ENCODE data around the gene PDIA3. TPM values are rescaled to one million over a fixed set of nuclear protein-coding genes. Genes with fewer than 3 reads are reported as not detected.

The PDIA3 gene
- total and polyA plus RNA-seq, 2 of the 13 experiments (the other 11 are each of a cell fraction or from before 2014, with no cell fraction given), result 238 to 433 TPM

GRCh38 chr15:43791993-43792760 is 45.9 kb downstream of the PDIA3 start, which contains the start of gene SERF2 (continued):
- TF ChIP-seq PBX3 (CRISPR knock-in tag; IDR thresholded peaks at IDR 0.05; ENCODE audit: borderline replicate concordance) (no peak), HNRNPH1 (optimal IDR thresholded peaks at IDR 0.05; ENCODE audit: low read depth, low read length) (no peak), KLF6 (CRISPR knock-in tag; IDR thresholded peaks at IDR 0.05) (peak; percentile 75; the same call in 1 of the 2 replicates), STAT5B (CRISPR knock-in tag; IDR thresholded peaks at IDR 0.05) (no peak), ZNF138 (CRISPR knock-in tag; IDR thresholded peaks at IDR 0.05; ENCODE audit: low read depth) (peak; percentile 87; the same call in 1 of the 2 replicates), TBX2 (CRISPR knock-in tag; IDR thresholded peaks at IDR 0.05; ENCODE audit: borderline replicate concordance) (peak; percentile 81), ZNF691 (CRISPR knock-in tag; IDR thresholded peaks at IDR 0.05; ENCODE audit: borderline replicate concordance, low read depth) (peak; percentile 47; the same call in 1 of the 2 replicates), RARA (CRISPR knock-in tag; IDR thresholded peaks at IDR 0.05) (no peak), ZNF264 (CRISPR knock-in tag; IDR thresholded peaks at IDR 0.05) (0 out of 2 replicates have a peak, but pooled peaks have one; percentile 41), ZBTB20 (CRISPR knock-in tag; IDR thresholded peaks at IDR 0.05; ENCODE audit: borderline replicate concordance, low read depth) (0 out of 2 replicates have a peak, but pooled peaks have one; percentile 25), ZNF790 (CRISPR knock-in tag; IDR thresholded peaks at IDR 0.05; ENCODE audit: borderline replicate concordance) (no peak), MYPOP (CRISPR knock-in tag; IDR thresholded peaks at IDR 0.05) (no peak), ZNF782 (CRISPR knock-in tag; IDR thresholded peaks at IDR 0.05; ENCODE audit: borderline replicate concordance) (peak; percentile 67; the same call in 1 of the 2 replicates), HCFC1 (IDR thresholded peaks at IDR 0.05; ENCODE audit: low read depth, low read length) (no peak), PPARG (CRISPR knock-in tag; conservative IDR thresholded peaks at IDR 0.05) (0 out of 2 replicates have a peak, but pooled peaks have one; percentile 34), ZNF792 (CRISPR knock-in tag; IDR thresholded peaks at IDR 0.05) (peak; percentile 37; the same call in 1 of the 2 replicates), ZBTB14 (CRISPR knock-in tag; IDR thresholded peaks at IDR 0.05) (peak; percentile 62), ZNF572 (CRISPR knock-in tag; IDR thresholded peaks at IDR 0.05) (0 out of 2 replicates have a peak, but pooled peaks have one; percentile 58), HHEX (CRISPR knock-in tag; IDR thresholded peaks at IDR 0.05) (no peak), EP300 (IDR thresholded peaks at IDR 0.05; ENCODE audit: low read depth in 2 of 2, low read length in 2 of 2) (no peak), EP300 (CRISPR knock-in tag; IDR thresholded peaks at IDR 0.05; ENCODE audit: borderline replicate concordance) (no peak), ZNF225 (CRISPR knock-in tag; IDR thresholded peaks at IDR 0.05) (peak; percentile 82; the same call in 1 of the 2 replicates), TFDP1 (CRISPR knock-in tag; IDR thresholded peaks at IDR 0.05; ENCODE audit: borderline replicate concordance) (peak; percentile 89; the same call in 1 of the 2 replicates)

Data from HepG2 (cell line).